NT2/D1 (cell line): ENCODE data around the gene SHB.

ENCODE experiments used
- SUZ12 ChIP-seq: IDR thresholded peaks from 2 replicates; pipeline ENCODE4 v1.6.1; 2011; ENCODE audit not compliant: insufficient read length, insufficient read depth; ENCODE audit errors: extremely low read depth
- YY1 ChIP-seq: IDR thresholded peaks from 2 replicates; pipeline ENCODE4 v1.6.1; 2011; ENCODE audit not compliant: insufficient read length, insufficient read depth

DNA sequence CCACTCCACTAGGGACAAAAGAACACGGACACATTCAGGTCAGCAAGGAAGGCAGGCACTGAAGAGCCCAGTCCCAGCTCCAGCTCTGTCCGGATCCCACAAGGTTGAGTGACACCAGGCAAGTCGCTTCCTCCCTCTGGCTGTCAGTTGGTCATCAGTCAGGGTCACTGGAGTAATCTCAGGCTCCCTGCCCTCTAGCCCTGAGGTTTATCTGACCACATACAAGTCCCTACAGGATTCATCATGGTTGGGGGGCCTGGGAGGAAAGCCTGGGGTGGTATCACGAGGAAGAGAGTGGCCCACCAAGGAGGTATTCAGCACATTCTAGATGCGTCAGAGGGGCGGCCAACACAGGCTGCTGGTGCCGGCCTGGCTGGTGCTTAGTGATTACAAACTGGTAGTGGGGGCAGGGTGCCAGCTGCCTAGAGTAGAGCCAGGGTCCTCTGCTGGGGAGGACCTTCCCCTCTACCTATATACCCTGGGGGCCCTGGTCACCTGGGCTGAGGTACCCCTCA is 81.5 kb downstream of the SHB start:
- no peak for TF ChIP-seq SUZ12
- no peak for TF ChIP-seq YY1
